Fibroblast of mammary gland (primary cell): ENCODE results near the gene LRRC58.
"Not testable (repeated sequence)": the region's sequence is repeated elsewhere in the genome, so short reads cannot be mapped to it uniquely, and the experiment has no call there.

Experiments
- DNase-seq: peaks from one replicate; pipeline ENCODE4 v3.0.0-alpha.2; 2010; ENCODE audit warnings: low read depth
- H3K4me3 ChIP-seq: 2 replicates; pipeline ENCODE4 v1.5.1; 2011; ENCODE audit warnings: low read depth, mild to moderate bottlenecking, low read length, moderate library complexity; ENCODE audit not compliant: control insufficient read depth
- CTCF ChIP-seq: conservative IDR thresholded peaks from 2 replicates; pipeline ENCODE4 v1.5.1; 2011; ENCODE audit warnings: low read depth, low read length, inconsistent platforms; ENCODE audit not compliant: control insufficient read depth, insufficient read depth

The LRRC58 gene

GRCh38 chr3:120381503-120381902 lies 32.3 kb upstream of the LRRC58 start:
- H3K4me3 ChIP-seq = no peak overlapping the region
- no peak for TF ChIP-seq CTCF
- no peak for DNase-seq

- H3K4me3 ChIP-seq, DNase-seq: not testable (repeated sequence)
These were observed 28.8 kb upstream of the LRRC58 start for GRCh38 chr3:120377948-120378347.

GRCh38 chr3:120370463-120370862 lies 21.3 kb upstream of the LRRC58 start:
- DNase-seq = no peak
- no peak overlapping the region for H3K4me3 ChIP-seq
- no peak for TF ChIP-seq CTCF

GRCh38 chr3:120369037-120369467 lies 19.9 kb upstream of the LRRC58 start:
- TF ChIP-seq CTCF = no peak
- no peak for DNase-seq

GRCh38 chr3:120368172-120368571 lies 19.0 kb upstream of the LRRC58 start:
- TF ChIP-seq CTCF = no peak
- H3K4me3 ChIP-seq = no peak overlapping the region
- no peak for DNase-seq

More at GRCh38 chr3:120369037-120369467, 19.9 kb upstream of the LRRC58 start:
- no peak overlapping the region for H3K4me3 ChIP-seq

- DNase-seq = peak; percentile 33
- no peak overlapping the region for H3K4me3 ChIP-seq
- TF ChIP-seq CTCF = no peak
These were observed 15.7 kb upstream of the LRRC58 start for GRCh38 chr3:120364821-120365220.

GRCh38 chr3:120364101-120364500 lies 14.9 kb upstream of the LRRC58 start:
- DNase-seq = no peak
- H3K4me3 ChIP-seq = no peak overlapping the region
- no peak for TF ChIP-seq CTCF
